ENCODE data around the gene SPTLC1.
"Not testable (repeated sequence)": the region's sequence is repeated elsewhere in the genome, so short reads cannot be mapped to it uniquely, and the experiment has no call there.

GRCh38 chr9:92145784-92146183 is 30.6 kb upstream of the SPTLC1 start:
- not testable (repeated sequence) for TF ChIP-seq CTCF (optimal IDR thresholded peaks at IDR 0.05 in 1 of 3, IDR thresholded peaks at IDR 0.05 in 1 of 3, conservative IDR thresholded peaks at IDR 0.05 in 1 of 3; ENCODE audit: extremely low read depth in 1 of 3, insufficient read depth in 2 of 3, low read length in 3 of 3); EZH2 (IDR thresholded peaks at IDR 0.05; ENCODE audit: low read length)
